Transverse colon (tissue), 4 donors: Measurements from ENCODE around the gene MRPS9. TPM values are rescaled to one million over a fixed set of nuclear protein-coding genes. Genes with fewer than 3 reads are reported as not detected.

Experiments
- DNase-seq: peaks from one replicate; pipeline ENCODE4 v3.0.0-alpha.2; 2019
- H3K27ac ChIP-seq, 4 donors: fragments of 200-600 bp; sonication (generic); 2 replicates each; pipeline ENCODE4 v1.5.1; 2016 to 2018; ENCODE audit warnings: inconsistent platforms in 4 of 4
- H3K27me3 ChIP-seq: fragments of 200-600 bp; sonication (generic); 2 replicates; pipeline ENCODE4 v1.5.1; 2017; ENCODE audit warnings: inconsistent platforms
- H3K36me3 ChIP-seq, 4 donors: fragments of 200-600 bp; sonication (generic); 2 replicates each; pipeline ENCODE4 v1.5.1; 2017 to 2019; ENCODE audit warnings: inconsistent platforms in 4 of 4
- H3K4me1 ChIP-seq, 4 donors: fragments of 200-600 bp; sonication (generic); 2 replicates each; pipeline ENCODE4 v1.5.1; 2017 to 2020; ENCODE audit warnings: inconsistent platforms in 4 of 4
- H3K4me3 ChIP-seq, 4 donors: fragments of 200-600 bp; sonication (generic); 1 replicate in 1 of 4; 2 replicates in 3 of 4; pipeline versions ENCODE4 v1.5.1 to v1.6.1; 2017 to 2019; ENCODE audit warnings: inconsistent platforms in 4 of 4
- H3K9me3 ChIP-seq, 2 donors: fragments of 200-600 bp; sonication (generic); 2 replicates each; pipeline ENCODE4 v1.5.1; 2017 to 2019; ENCODE audit warnings: inconsistent platforms in 2 of 2
- CTCF ChIP-seq, 5 experiments: fragments of 200-600 bp in 3 of 5; fragments of 450-650 bp in 2 of 5; sonication (generic) in 3 of 5; IDR thresholded peaks; 1 replicate in 2 of 5; 2 replicates in 3 of 5; pipeline ENCODE4 v1.5.1; 2016 to 2017; ENCODE audit warnings: antibody characterized with exemption in 5 of 5, inconsistent platforms in 3 of 5, mild to moderate bottlenecking in 2 of 5, moderate library complexity in 1 of 5
- EP300 ChIP-seq: sonication (generic); formaldehyde crosslinking; IDR thresholded peaks from one replicate; pipeline ENCODE4 v1.6.1; 2017; ENCODE audit warnings: antibody characterized with exemption, low read depth
- POLR2A ChIP-seq: fragments of 450-650 bp; IDR thresholded peaks from one replicate; pipeline ENCODE4 v1.6.1; 2016; ENCODE audit warnings: antibody characterized with exemption, mild to moderate bottlenecking, moderate library complexity
- POLR2AphosphoS5 ChIP-seq, 3 donors: sonication (generic); formaldehyde crosslinking; IDR thresholded peaks; one replicate each; pipeline ENCODE4 v1.6.1; 2016; ENCODE audit warnings: antibody characterized with exemption in 3 of 3
- WGBS, 2 donors: methylation state at CpG; one replicate each; pipeline ENCODE4 v1.1.5; 2018; ENCODE audit warnings: low coverage in 1 of 2; 5-methylcytosine and 5-hydroxymethylcytosine counted together
- in situ Hi-C, 4 donors: fragments of 200-750 bp; cut with MboI; loops; one replicate each; pipeline versions ENCODE4 v1.15.0 to v1.15.1; 2017; ENCODE audit warnings: low sequenced_read_pairs in 3 of 4, low pct_ligation_motif_present in 1 of 4, low pct_unique_long_range_greater_than_20kb in 1 of 4
- intact Hi-C: fragments of 100-400 bp; cut with DNase I; formaldehyde crosslinking; loops from one replicate; pipeline ENCODE4 v1.15.1; 2023; ENCODE audit warnings: low total_unique reads
- total RNA-seq, 4 donors: library from RNA; depleted of rRNA; stranded (reverse); fragments of >200 nt; gene quantifications; one replicate each; pipeline ENCODE4 v1.1.0, GENCODE V29; 2016

The MRPS9 gene
- total RNA-seq, 4 donors from 2014 or later = 12.9 to 27.8 (median 23.4) TPM

- intact Hi-C loops (no loop called here), in situ Hi-C loops (no loop called here)
- Histone ChIP-seq H3K9me3 (no peaks in the 10 kb centered on the region), H3K4me3 (no peak overlapping the region), H3K27me3 (no peaks in the 10 kb centered on the region), H3K4me1 (no peaks in the 10 kb centered on the region), H3K36me3 (no peaks in the 10 kb centered on the region), H3K27ac (no peak overlapping the region)
- 96 to 100% methylated on average over 3 of the region's 3 CpGs for WGBS, 2 donors
- no peak for DNase-seq
- no peak for TF ChIP-seq CTCF (IDR thresholded peaks at IDR 0.05)
- TF ChIP-seq POLR2AphosphoS5 (IDR thresholded peaks at IDR 0.05) = no peak
- TF ChIP-seq EP300 = no peak
- no peak for TF ChIP-seq POLR2A
These were observed 23.7 kb downstream of the MRPS9 start for GRCh38 chr2:105061560-105061959.

GRCh38 chr2:105062158-105062557 lies 24.3 kb downstream of the MRPS9 start:
- no peak overlapping the region for H3K4me3 ChIP-seq
- no peaks in the 10 kb centered on the region for H3K4me1 ChIP-seq
- 88 to 95% methylated on average over 5 of the region's 5 CpGs for WGBS, 2 donors
- in situ Hi-C loops = no loop called here
- H3K27me3 ChIP-seq = no peaks in the 10 kb centered on the region
- no peak for DNase-seq
- H3K27ac ChIP-seq = no peak overlapping the region
- TF ChIP-seq EP300 = no peak
- no peak for TF ChIP-seq POLR2AphosphoS5 (IDR thresholded peaks at IDR 0.05)
- no peak for TF ChIP-seq CTCF (IDR thresholded peaks at IDR 0.05)
- TF ChIP-seq POLR2A = no peak
- intact Hi-C loops = no loop called here
- H3K36me3 ChIP-seq = no peaks in the 10 kb centered on the region
- no peaks in the 10 kb centered on the region for H3K9me3 ChIP-seq

- 45 to 57% methylated on average over 1 of the region's 1 CpG for WGBS, 2 donors
- intact Hi-C loops = no loop called here
- no peaks in the 10 kb centered on the region for H3K9me3 ChIP-seq
- no peak for TF ChIP-seq POLR2AphosphoS5 (IDR thresholded peaks at IDR 0.05)
- TF ChIP-seq POLR2A = no peak
- no peak for TF ChIP-seq EP300
- TF ChIP-seq CTCF (IDR thresholded peaks at IDR 0.05) = no peak
- H3K4me1 ChIP-seq = peaks cover 0 to 24% (median 13%) of the 10 kb centered on the region in 4 donors
- no peak for DNase-seq
- peak overlapping the region in 3 of 4 donors; percentile 46 to 70 (median 67) for H3K27ac ChIP-seq
- H3K27me3 ChIP-seq = no peaks in the 10 kb centered on the region
- H3K36me3 ChIP-seq = peaks cover 0 to 4% (median 0%) of the 10 kb centered on the region in 4 donors
- in situ Hi-C loops = no loop called here
- H3K4me3 ChIP-seq = no peak overlapping the region
These were observed 30.5 kb downstream of the MRPS9 start for GRCh38 chr2:105068387-105068786.

GRCh38 chr2:105068875-105069274 lies 31.0 kb downstream of the MRPS9 start:
- Histone ChIP-seq H3K27ac (peak overlapping the region in 3 of 4 donors; percentile 46 to 70 (median 67)), H3K36me3 (peaks cover 0 to 4% (median 0%) of the 10 kb centered on the region in 4 donors), H3K27me3 (no peaks in the 10 kb centered on the region), H3K4me1 (peaks cover 0 to 24% (median 13%) of the 10 kb centered on the region in 4 donors), H3K4me3 (no peak overlapping the region), H3K9me3 (no peaks in the 10 kb centered on the region)
- DNase-seq = peak; percentile 29
- WGBS, 2 donors = 56 to 61% methylated on average over 5 of the region's 5 CpGs
- TF ChIP-seq POLR2A = no peak
- no peak for TF ChIP-seq CTCF (IDR thresholded peaks at IDR 0.05)
- no peak for TF ChIP-seq POLR2AphosphoS5 (IDR thresholded peaks at IDR 0.05)
- no peak for TF ChIP-seq EP300
- in situ Hi-C loops = no loop called here
- intact Hi-C loops = loop anchor here (1.0 kb wide), 1 partner anchor 11 kb away; no protein-coding TSS in a partner anchor
